NCI-H345 (cell line): Measurements from ENCODE around the gene CTDSPL.

Experiments used
- DNase-seq: peaks from one replicate; lab custom pipeline; 2025; lab: John Stamatoyannopoulos, UW

CTDSPL gene

DNA sequence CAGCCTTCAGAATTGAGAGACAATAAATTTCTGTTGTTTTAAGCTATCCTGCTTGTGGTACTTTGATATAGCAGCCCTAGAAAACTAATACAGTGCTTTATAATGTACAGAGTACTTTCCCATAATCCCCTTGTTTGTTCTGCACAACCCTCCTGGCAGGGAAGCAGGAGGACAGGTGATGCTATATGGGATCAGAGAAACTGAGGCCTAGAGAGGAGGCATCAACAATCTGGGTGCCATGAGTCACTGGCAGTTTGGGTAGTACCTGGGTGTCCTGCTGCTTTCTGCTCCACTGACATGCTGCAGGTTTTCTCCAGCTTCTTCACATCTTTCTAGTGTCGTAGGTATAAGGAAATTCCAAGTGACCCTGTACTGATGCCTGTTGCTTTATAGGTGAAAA is 55.0 kb downstream of the CTDSPL start:
- DNase-seq = no peak

DNA sequence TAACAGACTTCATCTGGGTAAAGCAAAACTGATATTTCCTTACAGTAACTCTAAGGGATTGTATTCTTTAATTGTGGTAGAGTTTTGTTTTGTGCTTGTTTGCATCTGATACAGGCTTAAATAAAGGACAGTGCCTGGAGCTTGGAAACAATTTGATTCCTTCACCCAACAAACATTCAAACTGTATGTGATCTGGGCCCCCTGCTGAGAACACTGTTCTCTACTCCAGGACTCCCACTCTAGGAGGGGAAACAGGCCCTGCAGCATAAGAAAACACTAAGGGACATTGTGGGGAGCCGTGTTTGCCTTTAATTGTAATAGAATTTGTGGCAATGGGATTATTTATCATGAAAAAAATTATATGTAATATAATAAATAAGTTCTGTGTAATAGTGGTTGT is 56.9 kb downstream of the CTDSPL start:
- no peak for DNase-seq

DNA sequence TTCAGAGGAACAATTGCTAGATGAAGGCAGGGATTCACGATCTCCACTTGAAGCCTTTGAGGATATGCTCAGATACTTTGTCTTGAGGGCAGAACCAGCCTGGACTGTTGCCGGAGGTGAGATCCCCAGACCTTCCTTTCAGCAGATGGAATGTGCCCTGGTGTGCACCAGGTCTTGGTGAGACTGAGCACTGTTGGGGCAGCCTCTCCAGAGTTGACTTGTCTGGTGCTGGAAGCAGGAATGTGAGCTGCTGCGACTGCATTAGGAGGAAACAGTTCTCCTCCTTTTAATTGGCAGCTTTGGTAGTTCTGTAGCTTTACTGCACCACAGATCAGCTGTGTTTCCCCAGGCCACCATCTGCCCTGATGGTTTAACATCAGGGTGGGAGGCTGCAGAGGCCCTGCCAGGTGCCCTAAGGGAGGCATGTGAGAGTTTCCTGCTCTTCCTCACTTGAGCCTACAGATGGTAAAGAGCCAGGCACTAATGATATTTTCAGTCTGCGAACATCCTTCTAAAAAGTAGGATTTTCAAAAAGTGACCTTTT is 58.5 kb downstream of the CTDSPL start:
- no peak for DNase-seq

DNA sequence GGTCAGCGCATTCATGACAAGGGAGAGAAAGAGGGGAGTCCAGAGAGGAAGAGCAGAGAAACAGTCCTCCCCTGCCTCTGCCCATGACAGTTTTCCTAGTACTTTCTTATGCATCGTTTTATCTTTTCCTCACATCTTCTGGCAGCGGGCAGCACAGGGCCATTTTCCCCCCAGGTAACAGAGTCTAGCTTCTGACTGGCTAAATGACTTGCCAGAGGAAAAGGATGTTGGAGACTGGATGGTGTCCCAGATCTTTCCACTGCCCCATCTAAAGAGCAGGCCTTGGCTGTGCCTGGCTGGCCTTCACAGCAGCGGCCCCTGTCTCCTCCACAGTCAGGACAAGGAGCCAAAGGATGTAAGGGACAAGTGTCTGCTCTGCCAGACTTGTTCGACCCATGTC is 59.3 kb downstream of the CTDSPL start:
- no peak for DNase-seq

DNA sequence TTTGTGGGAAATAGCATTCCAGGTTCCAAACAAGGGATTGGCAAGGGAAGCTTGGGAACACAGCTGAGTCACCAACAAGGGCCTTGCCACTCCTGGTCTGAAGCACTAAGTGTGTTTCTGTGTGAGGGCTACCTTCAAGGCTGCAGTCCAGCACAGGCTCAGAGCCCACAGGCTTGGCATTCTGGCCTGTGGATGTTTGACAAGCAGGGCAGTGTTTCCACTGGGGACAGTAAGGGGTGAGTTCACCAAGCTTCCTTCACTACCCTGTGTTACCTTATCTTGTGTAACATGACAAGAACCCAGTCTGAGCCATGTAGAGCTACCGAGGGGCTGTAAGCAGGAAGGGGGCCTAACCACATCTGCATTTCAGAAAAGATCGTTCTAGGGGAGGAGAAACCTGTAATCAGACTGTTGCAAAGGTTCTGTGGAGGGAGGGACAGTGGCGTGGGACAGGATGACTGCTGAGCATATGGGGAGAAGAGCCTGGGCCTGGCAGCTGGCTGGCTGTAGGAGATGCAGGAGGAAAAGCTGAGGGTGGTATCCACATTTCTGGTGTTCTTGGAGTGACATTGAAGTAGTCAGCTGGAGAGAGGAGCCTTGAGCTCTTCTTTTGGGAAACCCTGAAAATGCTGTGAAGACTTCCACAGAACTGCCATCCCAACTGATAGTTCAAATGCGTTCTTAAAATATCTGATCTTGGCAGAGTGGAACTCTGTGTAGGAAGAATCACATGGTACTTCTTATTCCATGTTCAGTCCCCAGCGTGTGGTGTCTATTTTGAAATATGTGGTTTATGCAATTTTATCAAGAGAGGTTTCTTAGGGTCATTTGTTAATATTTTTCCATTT is 61.3 kb downstream of the CTDSPL start:
- DNase-seq = no peak

DNA sequence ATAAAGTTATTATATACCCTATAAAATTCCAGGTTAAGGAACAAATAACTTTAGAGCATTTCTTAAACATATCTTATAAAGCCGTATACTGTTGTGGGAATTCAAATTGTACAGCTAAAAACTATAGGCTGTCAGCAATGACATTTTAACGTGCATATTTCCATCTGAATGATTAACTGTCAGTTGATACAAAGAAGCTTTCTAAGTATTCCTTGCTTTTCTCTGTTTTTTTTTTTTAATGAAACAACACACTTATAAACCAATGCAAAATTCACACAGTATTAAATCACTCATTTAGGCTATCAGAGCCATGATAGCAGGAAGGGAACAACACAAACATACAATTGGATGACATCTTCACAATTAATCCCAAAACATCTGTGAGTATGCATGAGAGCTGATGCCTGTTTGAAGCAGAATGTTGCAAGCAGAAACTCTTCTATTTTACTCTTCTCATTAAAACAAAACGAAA is 61.9 kb downstream of the CTDSPL start:
- no peak for DNase-seq

DNA sequence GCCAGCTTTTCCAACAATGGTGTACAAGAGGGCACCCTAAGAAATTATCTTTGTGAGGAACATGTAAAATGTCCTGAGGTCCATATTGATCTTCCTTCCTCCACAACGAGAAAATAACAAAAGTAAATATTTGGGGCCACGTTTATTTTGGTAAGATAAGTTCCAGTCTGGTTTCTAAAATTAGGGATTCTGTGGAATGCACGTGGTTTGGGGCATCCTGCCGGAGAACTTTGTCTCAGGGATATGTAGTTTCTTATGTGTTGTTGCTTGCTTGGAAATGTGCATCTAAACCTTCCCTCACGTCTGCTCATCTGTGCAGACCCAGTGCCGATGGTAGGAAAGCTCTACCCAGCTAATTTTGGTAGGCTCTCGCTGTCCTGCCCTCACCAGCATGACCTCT is 62.8 kb downstream of the CTDSPL start:
- no peak for DNase-seq

DNA sequence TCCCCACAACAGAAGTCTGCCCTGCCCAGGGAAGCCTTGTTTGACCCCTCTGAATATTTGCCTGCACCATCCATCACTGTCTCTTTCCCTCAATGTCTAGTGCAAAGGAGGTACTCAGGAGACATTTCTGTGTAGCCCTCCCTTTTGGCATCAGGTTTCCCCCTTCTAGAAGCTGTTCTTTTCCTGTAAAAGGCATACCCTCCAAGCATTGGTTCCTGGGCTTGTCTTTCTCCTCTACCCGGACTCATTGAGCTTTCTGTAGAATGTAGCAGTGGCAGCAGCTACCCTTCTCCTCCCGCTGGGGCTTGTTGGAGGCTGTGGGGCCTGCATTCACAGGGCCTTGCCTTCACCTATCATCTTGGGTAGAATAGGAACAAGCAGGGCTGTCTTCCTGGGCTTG is 63.5 kb downstream of the CTDSPL start:
- no peak for DNase-seq

DNA sequence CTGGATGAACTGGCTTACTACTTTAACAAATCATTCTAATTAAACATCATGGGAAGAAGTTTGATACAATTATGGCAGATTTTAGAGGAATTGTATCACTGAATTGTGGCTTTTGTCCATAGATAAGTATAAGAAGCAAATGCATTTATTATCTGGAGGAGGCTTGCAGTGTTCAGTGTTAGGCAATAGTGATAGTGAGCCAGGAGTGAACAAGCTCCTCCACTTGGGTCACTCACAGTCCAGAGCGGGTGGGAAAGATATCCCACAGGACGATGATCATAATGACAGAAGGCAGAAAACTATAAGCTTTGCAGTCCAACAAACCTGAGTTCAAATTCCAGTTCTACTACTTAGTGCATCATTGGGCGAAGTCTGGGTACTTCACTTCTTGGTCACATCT is 64.9 kb downstream of the CTDSPL start:
- DNase-seq = no peak

DNA sequence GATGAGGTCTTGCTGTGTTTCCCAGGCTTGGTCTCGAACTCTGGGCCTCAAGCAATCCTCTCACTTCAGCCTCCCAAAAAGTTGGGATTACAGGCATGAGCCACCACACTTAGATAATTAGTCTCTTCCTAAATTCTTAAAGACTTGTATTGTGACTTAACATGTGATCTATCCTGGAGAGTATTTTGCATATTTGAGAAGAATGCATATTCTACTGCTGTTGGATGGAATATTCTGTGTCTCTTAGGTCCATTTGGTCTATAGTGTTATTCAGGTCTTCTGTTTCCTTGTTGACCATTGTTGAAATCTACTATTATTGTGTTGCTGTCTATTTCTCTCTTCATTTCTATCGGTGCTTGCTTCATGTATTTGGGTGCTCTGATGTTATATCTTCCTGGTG is 68.8 kb downstream of the CTDSPL start:
- no peak for DNase-seq

DNA sequence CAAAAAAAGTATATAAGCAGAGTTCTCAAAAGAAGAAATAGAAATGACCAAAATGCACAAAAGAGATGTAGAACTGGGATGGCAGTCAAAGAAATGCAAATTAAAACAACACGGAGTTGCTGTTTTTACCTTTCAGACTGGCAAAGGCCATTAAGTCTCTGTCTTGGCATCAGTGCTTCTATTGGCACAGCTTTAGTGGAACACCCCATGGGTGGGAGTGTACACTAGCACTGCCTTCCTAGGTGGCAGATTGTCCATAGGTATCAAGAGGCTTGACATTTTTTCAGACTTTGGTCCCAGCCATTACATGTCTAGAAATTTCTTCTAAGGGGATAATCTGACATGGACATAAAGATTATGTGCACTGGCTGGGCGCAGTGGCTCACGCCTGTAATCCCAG is 70.8 kb downstream of the CTDSPL start:
- no peak for DNase-seq

DNA sequence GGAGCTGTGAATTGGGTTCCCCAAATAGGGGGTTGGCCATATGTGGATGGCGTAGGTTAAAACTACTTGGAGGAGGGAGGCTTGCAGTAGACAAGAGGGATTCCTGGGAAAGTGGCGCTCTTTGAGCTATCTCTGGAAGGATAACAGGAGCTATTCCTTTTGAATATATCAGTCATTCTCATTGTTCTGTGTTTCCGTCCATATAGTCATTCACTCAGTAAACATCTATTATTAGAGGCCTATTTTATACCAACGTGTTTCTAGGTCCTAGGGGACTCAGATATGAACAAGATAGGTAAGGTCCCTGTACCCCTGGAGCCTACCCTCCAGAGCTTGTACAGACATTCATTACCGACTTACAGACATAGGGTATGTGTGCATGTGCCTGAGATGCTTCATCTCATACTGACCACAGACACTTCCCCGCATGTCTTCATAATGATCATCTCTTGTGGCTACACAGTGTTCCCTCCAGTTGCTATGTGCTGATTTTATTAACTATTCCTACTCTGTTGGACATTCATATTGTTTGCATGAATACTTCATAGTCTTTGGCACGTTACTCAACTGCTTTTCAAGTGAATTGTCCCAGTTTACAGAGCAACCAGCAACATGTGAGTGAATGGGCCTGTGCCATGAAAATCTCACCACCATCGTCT is 73.1 kb downstream of the CTDSPL start:
- no peak for DNase-seq

DNA sequence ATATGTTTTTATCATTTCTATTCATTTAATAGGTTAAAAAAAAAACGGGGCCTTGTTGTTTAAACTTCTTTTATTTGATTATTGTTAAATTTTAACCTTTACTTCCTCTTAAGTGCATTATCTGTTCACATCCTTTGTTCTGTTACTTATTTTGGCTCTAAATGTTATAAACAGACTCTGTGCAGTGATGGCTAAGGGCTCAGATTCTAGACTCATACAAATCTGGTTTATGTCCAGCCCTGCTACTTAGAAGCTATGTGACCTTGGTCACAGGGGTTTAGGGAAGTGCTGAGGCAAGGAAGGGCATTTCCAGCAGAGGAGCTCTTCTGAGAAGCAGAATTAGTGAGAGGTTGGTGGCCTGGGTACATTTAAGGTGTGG is 73.6 kb downstream of the CTDSPL start:
- DNase-seq = no peak

DNA sequence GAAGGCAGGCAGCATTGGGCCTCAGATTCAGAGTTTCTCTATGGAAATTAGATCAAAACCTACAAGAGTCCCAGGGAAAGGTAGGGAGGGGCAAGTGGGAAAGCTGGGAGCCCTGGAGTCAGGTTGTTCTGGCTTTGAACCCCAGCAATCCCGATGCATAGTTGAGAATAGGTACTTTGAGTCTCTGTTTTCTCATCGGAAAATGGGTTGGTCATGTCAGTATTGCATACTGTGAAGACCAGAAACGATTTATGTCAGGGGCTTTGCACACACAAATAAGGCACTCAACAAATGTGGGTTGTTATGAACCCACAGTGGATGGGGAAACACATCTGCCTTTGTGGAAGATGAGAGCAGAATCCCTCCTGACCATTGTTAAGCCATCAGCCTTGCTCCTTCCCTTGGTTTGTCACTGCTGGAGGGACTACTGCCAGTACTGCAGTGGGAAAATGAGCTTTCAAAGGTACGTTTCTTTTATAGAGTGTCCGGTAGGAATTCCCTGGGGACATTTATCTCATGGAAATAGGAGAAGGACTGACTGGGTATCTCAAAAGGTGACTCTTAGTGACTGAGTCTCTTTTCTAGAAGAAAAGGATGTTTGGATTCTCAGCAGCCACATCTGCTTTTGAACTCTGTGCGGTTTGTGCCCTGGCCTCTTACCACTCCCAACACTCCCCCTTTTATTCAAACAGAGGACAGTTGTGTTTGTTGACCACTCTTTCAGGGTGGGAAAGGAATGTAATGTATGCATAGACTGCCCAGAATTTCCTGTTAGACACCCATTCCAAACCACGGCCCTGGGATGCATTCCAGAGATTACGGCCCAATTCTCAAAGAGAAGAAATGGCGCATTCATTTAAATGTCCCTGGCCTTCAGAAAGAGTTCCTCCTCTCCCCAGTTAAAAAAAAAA is 74.3 kb downstream of the CTDSPL start:
- no peak for DNase-seq

DNA sequence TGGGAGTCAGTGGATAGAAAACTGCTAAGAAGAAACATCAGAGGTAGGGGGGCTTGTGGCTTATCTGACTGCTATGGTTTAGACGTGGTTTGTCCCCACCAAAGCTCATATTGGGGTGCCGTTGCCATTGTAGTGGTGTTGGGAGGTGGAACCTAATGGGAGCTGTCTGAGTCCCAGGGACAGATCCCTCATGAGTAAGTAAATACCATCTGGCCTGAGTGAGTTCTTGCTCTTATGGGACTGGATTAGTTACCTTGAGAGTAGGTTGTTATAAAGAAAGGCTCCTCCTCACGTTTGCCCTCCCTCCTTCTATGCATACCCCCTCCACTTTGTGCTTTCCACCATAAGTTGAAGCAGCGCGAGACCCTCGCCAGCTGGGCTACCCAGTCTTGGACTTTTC is 75.5 kb downstream of the CTDSPL start:
- DNase-seq = no peak

DNA sequence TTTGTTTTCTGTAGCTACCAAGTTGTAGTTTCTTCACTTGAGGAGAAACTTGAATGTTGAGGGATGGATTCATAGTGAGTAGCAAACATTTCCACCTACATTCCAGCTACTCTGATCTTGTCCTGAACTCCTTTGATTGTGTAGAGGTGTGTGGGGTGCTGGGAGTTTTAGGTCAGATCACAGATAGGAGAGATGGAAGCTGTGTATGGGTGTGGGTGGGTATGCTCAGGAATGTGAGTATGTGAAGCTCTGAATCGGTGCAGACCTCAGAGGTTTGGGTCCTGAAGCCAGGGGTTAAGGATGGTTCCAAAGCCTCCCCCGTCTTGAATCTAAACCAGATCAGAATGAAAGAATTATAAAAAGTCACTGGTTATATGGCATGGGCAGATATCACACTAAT is 76.3 kb downstream of the CTDSPL start:
- DNase-seq = no peak

DNA sequence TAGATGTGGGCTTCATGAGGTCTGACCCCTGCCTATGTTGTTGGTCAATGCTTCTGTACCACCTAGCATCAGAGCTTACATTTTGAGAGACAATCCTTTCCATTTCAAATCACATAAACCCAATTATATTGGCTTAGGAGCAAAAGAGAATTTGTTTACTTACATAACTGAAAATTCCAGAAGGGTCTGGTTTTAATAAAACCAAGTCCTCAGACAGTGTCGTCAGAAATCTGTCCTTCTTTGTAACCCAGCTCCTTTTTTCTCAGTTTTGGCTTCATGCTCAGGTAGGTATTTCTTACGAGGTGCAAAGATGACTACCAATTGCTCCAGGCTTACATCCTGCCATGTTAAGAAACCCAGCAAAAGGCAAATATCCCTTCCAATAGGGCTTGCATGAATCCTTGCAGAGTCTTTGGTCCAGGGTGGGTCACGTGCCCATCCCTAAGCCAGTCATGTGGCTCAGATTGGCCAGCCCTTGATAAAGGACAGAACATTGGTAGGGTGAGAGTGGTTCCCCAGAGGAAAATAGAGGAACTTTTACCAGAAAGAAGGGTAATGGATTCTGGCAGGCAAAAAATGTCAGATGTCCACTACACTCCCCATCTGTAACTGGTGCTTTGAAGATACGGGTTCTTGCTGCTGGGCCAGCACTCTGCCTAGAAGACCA is 78.7 kb downstream of the CTDSPL start:
- no peak for DNase-seq

DNA sequence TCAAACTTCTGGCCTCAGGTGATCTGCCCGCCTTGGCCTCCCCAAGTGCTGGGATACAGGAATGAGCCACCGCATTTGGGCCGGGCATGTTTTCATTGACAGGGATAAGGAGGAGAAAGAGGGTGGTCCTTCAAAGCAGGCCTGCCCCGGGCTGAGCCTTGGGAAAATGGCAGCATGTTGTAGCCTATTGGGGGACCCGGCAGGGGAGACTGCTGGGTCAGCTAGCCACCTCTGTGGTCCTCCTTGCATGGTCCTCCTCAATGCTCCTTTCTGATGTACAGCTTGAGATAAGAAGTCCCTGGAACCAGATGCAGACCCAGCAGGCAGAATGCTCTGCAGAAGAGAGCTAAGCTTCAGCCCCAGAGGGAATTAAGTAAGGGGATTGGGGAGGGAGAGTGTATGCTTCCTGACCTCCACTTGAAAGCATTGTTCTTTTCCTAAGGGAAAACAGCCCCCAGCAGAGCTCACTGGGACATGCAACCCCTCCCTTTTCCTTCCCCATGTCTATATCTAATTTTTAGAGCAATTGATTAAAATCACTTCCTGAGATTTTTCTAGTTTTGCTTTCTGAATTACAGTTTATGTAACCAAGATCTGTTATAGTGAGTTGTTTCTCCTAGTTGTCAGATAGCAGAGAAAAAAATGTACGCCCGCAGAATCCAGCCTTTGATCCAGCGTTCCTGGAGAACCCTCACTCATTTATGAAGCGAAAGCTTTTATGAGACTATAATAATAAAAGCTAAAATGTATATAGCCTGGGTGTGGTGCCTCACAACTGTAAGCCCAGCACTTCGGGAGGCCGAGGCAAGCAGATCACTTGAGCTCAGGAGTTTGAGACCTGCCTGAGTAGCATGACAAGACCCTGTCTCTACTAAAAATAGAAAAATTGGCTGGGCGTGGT is 80.2 kb downstream of the CTDSPL start:
- DNase-seq = no peak

DNA sequence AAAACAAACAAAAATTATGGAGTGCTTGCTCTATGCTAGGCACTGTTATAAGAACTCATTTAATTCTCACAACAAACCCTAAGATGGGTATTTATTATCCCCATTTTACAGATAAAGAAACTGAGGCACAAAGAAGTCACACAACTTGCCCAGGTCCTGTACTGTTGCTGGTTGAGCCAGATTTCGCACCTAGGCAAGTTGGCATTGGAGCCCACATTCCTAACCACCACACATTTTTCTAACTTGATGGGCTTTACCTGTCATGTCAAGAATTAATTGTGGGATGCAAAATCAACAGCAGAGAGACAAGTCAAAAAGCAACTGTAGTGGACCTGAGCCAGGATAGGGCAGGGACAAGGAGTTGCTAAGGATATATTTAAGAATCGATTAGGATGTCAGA is 81.0 kb downstream of the CTDSPL start:
- no peak for DNase-seq

DNA sequence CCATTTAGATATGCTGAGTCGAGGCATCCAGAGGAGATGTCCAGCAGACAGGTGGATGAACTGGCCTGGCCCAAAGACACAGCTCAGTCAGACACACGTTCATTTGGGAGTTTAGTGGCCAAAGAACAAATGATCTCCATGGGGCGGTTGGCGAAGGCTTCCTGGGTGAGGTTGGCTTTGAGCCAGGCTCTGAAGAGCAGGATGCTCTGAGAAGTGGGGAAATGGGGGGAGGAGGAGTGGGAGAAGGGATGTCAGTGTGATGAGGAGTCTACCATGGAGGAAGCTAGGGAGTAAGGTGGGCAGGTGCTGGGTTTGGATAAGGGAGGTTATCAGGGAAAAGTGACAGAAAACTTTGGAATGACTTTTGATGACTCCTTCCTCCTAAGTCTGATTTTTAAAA is 81.4 kb downstream of the CTDSPL start:
- no peak for DNase-seq
